Measurements from ENCODE around the gene KAT14.

The KAT14 gene

DNA sequence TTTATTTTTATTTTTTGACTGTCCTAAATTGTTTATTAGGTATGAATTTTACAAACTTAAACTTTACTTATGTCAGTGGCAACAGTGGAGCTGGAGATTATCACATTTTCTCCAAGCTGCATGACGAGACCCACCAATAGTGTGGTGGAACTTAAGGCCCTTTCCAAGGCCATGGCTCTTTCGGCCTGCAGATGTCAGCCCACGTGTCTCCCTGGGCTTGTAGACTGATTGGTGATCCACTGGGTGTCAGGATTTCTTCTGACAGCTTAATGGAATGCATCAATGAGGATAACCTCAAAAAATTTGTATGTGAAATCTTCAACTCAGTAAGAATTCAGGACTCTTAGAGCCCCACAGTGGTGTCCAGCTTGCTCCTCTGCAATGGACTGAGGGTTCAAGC is 47.6 kb upstream of the KAT14 start (continued):
- TF ChIP-seq, protein P1, sequence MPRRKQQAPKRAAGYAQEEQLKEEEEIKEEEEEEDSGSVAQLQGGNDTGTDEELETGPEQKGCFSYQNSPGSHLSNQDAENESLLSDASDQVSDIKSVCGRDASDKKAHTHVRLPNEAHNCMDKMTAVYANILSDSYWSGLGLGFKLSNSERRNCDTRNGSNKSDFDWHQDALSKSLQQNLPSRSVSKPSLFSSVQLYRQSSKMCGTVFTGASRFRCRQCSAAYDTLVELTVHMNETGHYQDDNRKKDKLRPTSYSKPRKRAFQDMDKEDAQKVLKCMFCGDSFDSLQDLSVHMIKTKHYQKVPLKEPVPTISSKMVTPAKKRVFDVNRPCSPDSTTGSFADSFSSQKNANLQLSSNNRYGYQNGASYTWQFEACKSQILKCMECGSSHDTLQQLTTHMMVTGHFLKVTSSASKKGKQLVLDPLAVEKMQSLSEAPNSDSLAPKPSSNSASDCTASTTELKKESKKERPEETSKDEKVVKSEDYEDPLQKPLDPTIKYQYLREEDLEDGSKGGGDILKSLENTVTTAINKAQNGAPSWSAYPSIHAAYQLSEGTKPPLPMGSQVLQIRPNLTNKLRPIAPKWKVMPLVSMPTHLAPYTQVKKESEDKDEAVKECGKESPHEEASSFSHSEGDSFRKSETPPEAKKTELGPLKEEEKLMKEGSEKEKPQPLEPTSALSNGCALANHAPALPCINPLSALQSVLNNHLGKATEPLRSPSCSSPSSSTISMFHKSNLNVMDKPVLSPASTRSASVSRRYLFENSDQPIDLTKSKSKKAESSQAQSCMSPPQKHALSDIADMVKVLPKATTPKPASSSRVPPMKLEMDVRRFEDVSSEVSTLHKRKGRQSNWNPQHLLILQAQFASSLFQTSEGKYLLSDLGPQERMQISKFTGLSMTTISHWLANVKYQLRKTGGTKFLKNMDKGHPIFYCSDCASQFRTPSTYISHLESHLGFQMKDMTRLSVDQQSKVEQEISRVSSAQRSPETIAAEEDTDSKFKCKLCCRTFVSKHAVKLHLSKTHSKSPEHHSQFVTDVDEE (CRISPR knock-in tag; IDR thresholded peaks at IDR 0.05): no peak
- TF ChIP-seq GLIS3 (CRISPR knock-in tag; IDR thresholded peaks at IDR 0.05) (no peak), ZFP30 (CRISPR knock-in tag; IDR thresholded peaks at IDR 0.05) (no peak)

DNA sequence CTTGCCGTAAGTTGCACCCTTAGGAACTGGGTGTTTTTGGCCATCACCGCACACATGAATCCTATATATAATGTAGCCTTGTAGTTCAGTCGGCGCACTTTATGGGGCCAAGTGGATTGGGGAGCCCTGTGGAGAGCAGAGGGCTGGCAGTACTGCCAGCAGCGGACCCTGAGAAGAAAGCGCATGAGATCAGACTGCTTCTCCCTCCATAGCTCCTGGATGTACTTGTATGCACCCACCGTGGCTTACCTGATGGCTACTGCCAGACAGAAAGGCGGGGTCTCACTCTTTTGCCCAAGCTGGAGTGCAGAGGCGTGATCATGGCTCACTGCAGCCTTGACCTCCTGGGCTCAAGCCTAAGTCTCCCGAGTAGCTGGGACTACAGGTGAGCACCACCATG is 47.2 kb upstream of the KAT14 start:
- no peak for ATAC-seq
- TF ChIP-seq ESRRG (CRISPR knock-in tag; IDR thresholded peaks at IDR 0.05) (no peak), ZC3H10 (CRISPR knock-in tag; IDR thresholded peaks at IDR 0.05) (no peak), BACH2 (CRISPR knock-in tag; IDR thresholded peaks at IDR 0.05; ENCODE audit: borderline replicate concordance) (no peak), GLIS3 (CRISPR knock-in tag; IDR thresholded peaks at IDR 0.05) (no peak), TCF4 (CRISPR knock-in tag; IDR thresholded peaks at IDR 0.05; ENCODE audit: borderline replicate concordance) (no peak), ZNF70 (CRISPR knock-in tag; IDR thresholded peaks at IDR 0.05) (no peak), ARNTL (CRISPR knock-in tag; IDR thresholded peaks at IDR 0.05; ENCODE audit: borderline replicate concordance, low read depth) (no peak), SNAI2 (CRISPR knock-in tag; IDR thresholded peaks at IDR 0.05) (no peak)
- TF ChIP-seq, protein P2, sequence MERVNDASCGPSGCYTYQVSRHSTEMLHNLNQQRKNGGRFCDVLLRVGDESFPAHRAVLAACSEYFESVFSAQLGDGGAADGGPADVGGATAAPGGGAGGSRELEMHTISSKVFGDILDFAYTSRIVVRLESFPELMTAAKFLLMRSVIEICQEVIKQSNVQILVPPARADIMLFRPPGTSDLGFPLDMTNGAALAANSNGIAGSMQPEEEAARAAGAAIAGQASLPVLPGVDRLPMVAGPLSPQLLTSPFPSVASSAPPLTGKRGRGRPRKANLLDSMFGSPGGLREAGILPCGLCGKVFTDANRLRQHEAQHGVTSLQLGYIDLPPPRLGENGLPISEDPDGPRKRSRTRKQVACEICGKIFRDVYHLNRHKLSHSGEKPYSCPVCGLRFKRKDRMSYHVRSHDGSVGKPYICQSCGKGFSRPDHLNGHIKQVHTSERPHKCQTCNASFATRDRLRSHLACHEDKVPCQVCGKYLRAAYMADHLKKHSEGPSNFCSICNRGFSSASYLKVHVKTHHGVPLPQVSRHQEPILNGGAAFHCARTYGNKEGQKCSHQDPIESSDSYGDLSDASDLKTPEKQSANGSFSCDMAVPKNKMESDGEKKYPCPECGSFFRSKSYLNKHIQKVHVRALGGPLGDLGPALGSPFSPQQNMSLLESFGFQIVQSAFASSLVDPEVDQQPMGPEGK (CRISPR knock-in tag; IDR thresholded peaks at IDR 0.05; ENCODE audit: borderline replicate concordance): no peak
- TF ChIP-seq, protein P3, sequence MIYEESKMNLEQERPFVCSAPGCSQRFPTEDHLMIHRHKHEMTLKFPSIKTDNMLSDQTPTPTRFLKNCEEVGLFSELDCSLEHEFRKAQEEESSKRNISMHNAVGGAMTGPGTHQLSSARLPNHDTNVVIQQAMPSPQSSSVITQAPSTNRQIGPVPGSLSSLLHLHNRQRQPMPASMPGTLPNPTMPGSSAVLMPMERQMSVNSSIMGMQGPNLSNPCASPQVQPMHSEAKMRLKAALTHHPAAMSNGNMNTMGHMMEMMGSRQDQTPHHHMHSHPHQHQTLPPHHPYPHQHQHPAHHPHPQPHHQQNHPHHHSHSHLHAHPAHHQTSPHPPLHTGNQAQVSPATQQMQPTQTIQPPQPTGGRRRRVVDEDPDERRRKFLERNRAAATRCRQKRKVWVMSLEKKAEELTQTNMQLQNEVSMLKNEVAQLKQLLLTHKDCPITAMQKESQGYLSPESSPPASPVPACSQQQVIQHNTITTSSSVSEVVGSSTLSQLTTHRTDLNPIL (CRISPR knock-in tag; IDR thresholded peaks at IDR 0.05; ENCODE audit: low read depth): no peak
- TF ChIP-seq, protein P4, sequence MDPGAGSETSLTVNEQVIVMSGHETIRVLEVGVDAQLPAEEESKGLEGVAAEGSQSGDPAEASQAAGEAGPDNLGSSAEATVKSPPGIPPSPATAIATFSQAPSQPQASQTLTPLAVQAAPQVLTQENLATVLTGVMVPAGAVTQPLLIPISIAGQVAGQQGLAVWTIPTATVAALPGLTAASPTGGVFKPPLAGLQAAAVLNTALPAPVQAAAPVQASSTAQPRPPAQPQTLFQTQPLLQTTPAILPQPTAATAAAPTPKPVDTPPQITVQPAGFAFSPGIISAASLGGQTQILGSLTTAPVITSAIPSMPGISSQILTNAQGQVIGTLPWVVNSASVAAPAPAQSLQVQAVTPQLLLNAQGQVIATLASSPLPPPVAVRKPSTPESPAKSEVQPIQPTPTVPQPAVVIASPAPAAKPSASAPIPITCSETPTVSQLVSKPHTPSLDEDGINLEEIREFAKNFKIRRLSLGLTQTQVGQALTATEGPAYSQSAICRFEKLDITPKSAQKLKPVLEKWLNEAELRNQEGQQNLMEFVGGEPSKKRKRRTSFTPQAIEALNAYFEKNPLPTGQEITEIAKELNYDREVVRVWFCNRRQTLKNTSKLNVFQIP (CRISPR knock-in tag; IDR thresholded peaks at IDR 0.05; ENCODE audit: borderline replicate concordance, low read depth): no peak

DNA sequence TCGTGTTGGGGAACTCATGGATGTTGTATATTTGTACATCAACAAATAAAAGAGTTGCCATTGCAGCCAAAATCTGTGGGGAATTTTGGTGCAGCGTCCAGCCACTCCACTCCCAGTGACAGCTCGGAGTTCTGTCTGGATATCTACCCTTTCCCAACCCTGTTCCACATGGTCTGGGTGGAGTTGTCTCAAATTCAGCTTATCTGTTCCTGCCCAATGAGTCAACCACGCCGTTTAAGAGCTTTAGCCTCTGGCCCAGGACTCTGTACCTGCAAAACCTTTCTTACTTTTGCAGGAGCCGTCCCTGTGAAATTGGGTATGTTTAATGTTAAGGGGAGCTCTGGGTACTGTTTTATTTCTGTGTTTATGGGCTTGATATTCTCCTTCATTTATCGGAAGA is 46.0 kb upstream of the KAT14 start:
- ATAC-seq: no peak
- TF ChIP-seq ZC3H10 (CRISPR knock-in tag; IDR thresholded peaks at IDR 0.05) (no peak), ZFP30 (CRISPR knock-in tag; IDR thresholded peaks at IDR 0.05) (no peak), TCF4 (CRISPR knock-in tag; IDR thresholded peaks at IDR 0.05; ENCODE audit: borderline replicate concordance) (no peak), BACH2 (CRISPR knock-in tag; IDR thresholded peaks at IDR 0.05; ENCODE audit: borderline replicate concordance) (no peak), RARB (CRISPR knock-in tag; IDR thresholded peaks at IDR 0.05) (no peak), ZNF565 (CRISPR knock-in tag; conservative IDR thresholded peaks at IDR 0.05; ENCODE audit: low read depth) (no peak), CSDC2 (CRISPR knock-in tag; IDR thresholded peaks at IDR 0.05) (no peak), ZNF8 (CRISPR knock-in tag; IDR thresholded peaks at IDR 0.05) (no peak), ISL1 (CRISPR knock-in tag; IDR thresholded peaks at IDR 0.05) (no peak), OSR1 (CRISPR knock-in tag; IDR thresholded peaks at IDR 0.05) (no peak), ESRRG (CRISPR knock-in tag; IDR thresholded peaks at IDR 0.05) (no peak), ZFP3 (CRISPR knock-in tag; IDR thresholded peaks at IDR 0.05) (no peak), SNAI2 (CRISPR knock-in tag; IDR thresholded peaks at IDR 0.05) (no peak)
- TF ChIP-seq, protein P1 (CRISPR knock-in tag; IDR thresholded peaks at IDR 0.05): no peak
- TF ChIP-seq, protein P4 (CRISPR knock-in tag; IDR thresholded peaks at IDR 0.05; ENCODE audit: borderline replicate concordance, low read depth): no peak
- TF ChIP-seq, protein P3 (CRISPR knock-in tag; IDR thresholded peaks at IDR 0.05; ENCODE audit: low read depth): no peak
